Measurements from ENCODE around the gene THRB.

Gene THRB

DNA sequence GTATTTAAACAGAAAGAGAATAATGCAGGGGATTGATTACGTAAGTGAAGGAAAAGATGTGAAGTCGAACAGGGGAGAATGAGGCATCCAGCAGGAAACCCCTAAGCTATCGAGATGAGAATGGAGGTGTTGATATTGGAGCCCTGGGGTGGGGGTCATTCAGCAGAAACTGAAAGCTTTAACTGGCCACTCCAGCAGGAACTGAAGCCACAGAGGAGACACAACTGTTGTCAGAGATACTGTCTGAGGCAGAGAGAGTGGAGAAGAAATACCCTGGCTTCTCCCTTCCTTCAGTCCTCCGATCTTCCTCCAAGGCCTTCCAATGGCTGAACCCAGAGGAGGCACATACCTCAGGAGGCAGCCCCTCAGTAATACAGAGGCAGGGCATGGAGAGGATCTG, 152.4 kb downstream of the THRB start:
- FAIRE-seq (no peak), DNase-seq (ENCODE audit: insufficient read length, low spot score) (no peak)
- TF ChIP-seq, protein P1, sequence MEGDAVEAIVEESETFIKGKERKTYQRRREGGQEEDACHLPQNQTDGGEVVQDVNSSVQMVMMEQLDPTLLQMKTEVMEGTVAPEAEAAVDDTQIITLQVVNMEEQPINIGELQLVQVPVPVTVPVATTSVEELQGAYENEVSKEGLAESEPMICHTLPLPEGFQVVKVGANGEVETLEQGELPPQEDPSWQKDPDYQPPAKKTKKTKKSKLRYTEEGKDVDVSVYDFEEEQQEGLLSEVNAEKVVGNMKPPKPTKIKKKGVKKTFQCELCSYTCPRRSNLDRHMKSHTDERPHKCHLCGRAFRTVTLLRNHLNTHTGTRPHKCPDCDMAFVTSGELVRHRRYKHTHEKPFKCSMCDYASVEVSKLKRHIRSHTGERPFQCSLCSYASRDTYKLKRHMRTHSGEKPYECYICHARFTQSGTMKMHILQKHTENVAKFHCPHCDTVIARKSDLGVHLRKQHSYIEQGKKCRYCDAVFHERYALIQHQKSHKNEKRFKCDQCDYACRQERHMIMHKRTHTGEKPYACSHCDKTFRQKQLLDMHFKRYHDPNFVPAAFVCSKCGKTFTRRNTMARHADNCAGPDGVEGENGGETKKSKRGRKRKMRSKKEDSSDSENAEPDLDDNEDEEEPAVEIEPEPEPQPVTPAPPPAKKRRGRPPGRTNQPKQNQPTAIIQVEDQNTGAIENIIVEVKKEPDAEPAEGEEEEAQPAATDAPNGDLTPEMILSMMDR (IDR thresholded peaks at IDR 0.05; ENCODE audit: insufficient read depth, missing control alignments), result no peak

DNA sequence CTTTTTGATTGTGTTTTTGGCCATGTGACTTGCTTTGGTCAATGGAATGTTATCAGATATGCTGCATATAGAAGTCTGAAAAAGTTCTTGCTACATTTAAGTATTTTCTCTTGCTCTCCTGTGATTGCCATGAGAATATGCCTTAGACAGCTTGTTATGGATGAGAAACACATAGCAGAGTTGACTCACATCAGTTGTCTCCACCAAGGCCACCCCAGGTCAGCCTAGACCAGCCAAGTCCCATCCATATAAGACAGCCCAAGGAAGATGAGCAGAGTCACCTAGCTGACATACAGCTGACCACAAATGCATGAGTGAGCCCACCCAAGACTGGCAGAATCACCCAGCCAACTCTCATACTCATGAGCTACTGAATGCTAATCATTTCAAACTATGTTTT, 153.0 kb downstream of the THRB start:
- FAIRE-seq, result no peak
- TF ChIP-seq, protein P1 (IDR thresholded peaks at IDR 0.05; ENCODE audit: insufficient read depth, missing control alignments), result no peak
- DNase-seq (ENCODE audit: insufficient read length, low spot score), result no peak

DNA sequence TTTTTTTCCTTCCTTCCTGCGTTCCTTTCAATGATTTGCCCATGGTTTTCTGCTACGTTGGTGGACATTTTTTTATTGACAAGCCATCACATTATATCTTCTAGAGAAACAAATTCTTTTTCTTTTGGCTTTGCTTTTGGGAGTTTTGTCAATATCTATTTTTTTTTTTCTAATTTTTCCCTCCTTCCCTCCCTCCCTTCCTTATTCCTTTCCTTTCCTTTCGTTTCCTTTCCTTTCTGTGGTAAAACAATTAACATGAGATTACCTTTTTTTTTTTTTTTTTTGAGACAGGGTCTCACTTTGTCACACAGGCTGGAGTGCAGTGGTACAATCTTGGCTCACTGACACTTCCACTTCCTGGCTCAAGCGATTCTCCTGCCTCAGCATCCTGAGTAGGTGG, 153.7 kb downstream of the THRB start:
- TF ChIP-seq, protein P1 (IDR thresholded peaks at IDR 0.05; ENCODE audit: insufficient read depth, missing control alignments), result no peak
- FAIRE-seq, result no peak
- DNase-seq (ENCODE audit: insufficient read length, low spot score), result no peak

DNA sequence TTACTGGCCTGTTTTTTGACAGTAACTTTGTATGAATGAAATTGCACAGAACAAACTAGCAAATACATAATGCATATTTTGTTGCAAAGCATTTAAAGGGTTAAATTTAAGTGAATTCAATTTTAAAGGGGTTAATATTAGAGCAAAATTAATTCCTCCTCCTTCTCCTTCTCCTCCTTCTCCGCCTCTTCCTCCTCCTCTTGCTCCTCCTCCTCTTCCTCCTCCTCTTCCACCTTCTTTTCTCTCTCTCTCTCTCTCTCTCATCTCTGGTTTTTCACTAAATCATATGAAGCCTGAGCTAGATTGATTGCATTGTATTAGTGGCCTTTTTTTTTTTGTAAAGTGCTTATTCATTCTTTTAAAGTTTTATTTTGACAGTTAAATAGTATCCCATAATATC, 154.5 kb downstream of the THRB start:
- DNase-seq (ENCODE audit: insufficient read length, low spot score), result no peak
- TF ChIP-seq, protein P1 (IDR thresholded peaks at IDR 0.05; ENCODE audit: insufficient read depth, missing control alignments), result no peak
- FAIRE-seq, result no peak

DNA sequence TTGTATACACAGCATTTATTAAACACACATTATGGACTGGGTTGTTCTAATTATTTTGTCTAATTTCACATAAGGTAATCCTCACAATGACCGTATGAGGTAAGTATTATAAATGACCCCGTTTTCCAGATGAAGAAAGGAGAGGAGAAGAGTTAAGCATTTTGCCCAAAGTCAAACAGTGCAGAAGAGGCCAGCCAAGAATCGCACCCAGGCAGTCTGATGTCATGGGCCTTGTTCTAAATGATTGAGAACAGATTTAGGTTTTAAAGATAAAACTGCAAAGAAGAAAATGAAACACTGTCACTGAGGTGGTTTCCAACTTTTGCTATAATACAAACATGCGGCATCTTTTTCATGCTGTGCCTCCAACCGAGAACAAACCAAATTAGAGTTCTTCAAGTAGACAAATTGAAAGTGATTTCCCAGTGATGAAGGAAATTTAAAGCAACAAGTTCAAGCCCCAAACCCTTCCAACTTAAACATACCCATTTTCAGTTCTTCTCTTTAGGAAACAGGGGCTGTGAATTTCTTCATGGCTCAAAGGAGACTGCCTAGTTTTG, 155.3 kb downstream of the THRB start:
- TF ChIP-seq, protein P1 (IDR thresholded peaks at IDR 0.05; ENCODE audit: insufficient read depth, missing control alignments), result no peak
- FAIRE-seq (no peak), DNase-seq (ENCODE audit: insufficient read length, low spot score) (no peak)

DNA sequence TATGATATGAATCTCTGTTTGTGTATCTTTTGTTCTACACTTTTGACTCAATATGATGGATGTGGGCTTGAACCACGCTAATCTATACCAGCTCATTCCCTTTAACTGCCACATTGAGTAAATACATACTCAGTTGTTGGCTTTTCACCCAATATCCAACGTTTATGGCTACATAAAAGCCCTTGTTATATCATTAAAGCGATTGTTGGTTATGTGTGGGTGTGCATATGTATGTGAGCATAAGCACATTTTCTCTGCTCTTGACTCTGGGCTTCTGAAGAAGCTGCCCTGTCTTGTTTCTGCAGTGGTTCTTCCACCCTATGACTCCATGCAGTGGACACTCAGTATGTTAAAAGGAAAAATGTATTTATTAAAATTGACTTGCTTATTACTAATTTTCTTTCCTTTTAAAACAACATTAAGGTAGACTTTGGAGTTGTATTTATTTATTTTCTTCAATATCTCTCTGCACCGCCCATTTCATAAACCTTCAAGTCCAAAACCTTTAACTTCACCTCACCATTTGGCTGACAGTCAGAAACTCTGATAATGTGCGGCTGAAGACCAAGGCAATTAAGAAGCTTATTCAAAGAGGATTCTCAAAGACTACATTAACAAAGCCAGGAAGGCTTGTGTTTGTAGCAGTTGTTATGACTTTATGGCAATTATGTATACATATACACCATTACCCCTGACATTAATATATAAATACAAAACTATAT, 156.1 kb downstream of the THRB start:
- FAIRE-seq, result peak; percentile 41
- DNase-seq (ENCODE audit: insufficient read length, low spot score), result no peak
- TF ChIP-seq, protein P1 (IDR thresholded peaks at IDR 0.05; ENCODE audit: insufficient read depth, missing control alignments), result no peak

DNA sequence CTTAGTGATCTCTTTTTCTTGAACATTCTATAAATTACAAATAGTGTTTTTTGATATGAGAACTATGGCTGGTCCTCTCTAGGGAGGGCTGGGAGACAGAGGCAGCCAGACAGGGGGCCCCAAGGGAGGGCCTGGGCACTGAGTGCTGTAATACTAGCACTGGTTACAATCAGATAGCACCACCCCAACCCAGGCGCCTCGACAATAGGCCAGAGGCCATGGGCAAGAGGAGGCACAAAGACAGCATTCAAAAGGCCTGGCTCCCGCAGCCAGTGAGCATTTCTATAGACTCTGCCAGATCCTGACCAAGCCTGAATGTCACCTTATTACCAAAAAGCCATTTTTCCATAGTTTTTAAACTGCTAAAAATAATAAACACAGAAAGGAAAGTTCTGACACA, 158.5 kb downstream of the THRB start:
- TF ChIP-seq, protein P1 (IDR thresholded peaks at IDR 0.05; ENCODE audit: insufficient read depth, missing control alignments), result no peak
- FAIRE-seq, result no peak
- DNase-seq (ENCODE audit: insufficient read length, low spot score), result no peak

All from D721Med (cell line).